HG03442 (cell line): ENCODE measurements around the gene LPP.
"Not testable (repeated sequence)": the region's sequence is repeated elsewhere in the genome, so short reads cannot be mapped to it uniquely, and the experiment has no call there.

ENCODE experiments used
- ATAC-seq: cut with Tn5 transposase; IDR thresholded peaks from one replicate; pipeline ENCODE4 v1.9.1; 2021; ENCODE audit warnings: mild to moderate bottlenecking, moderate library complexity; ENCODE audit not compliant: unreplicated experiment

The LPP gene

GRCh38 chr3:188602620-188603019 lies 448.7 kb downstream of the LPP start:
- no peak for ATAC-seq

- no peak for ATAC-seq
Measured at GRCh38 chr3:188604651-188605050, 450.7 kb downstream of the LPP start.

GRCh38 chr3:188605231-188605630 lies 451.3 kb downstream of the LPP start:
- no peak for ATAC-seq

- ATAC-seq = no peak
Measured at GRCh38 chr3:188605905-188606304, 451.9 kb downstream of the LPP start.

- no peak for ATAC-seq
Measured at GRCh38 chr3:188607805-188608315, 453.9 kb downstream of the LPP start.

- no peak for ATAC-seq
Measured at GRCh38 chr3:188608401-188608800, 454.4 kb downstream of the LPP start.

- ATAC-seq = not testable (repeated sequence)
Measured at GRCh38 chr3:188613721-188614120, 459.8 kb downstream of the LPP start.

GRCh38 chr3:188617270-188617669 lies 463.3 kb downstream of the LPP start:
- ATAC-seq = no peak

GRCh38 chr3:188617988-188618701 lies 464.2 kb downstream of the LPP start:
- ATAC-seq = no peak

- no peak for ATAC-seq
Measured at GRCh38 chr3:188620752-188621151, 466.8 kb downstream of the LPP start.

- ATAC-seq = no peak
Measured at GRCh38 chr3:188624384-188624783, 470.4 kb downstream of the LPP start.

- ATAC-seq = no peak
Measured at GRCh38 chr3:188624828-188625227, 470.9 kb downstream of the LPP start.

- no peak for ATAC-seq
Measured at GRCh38 chr3:188627652-188628051, 473.7 kb downstream of the LPP start.

- ATAC-seq = no peak
Measured at GRCh38 chr3:188631291-188632010, 477.5 kb downstream of the LPP start.

- ATAC-seq = no peak
Measured at GRCh38 chr3:188633206-188633605, 479.2 kb downstream of the LPP start.

- ATAC-seq = no peak
Measured at GRCh38 chr3:188634285-188634684, 480.3 kb downstream of the LPP start.

- no peak for ATAC-seq
Measured at GRCh38 chr3:188635258-188636042, 481.5 kb downstream of the LPP start.

- ATAC-seq = not testable (repeated sequence)
Measured at GRCh38 chr3:188636292-188636691, 482.3 kb downstream of the LPP start.

- ATAC-seq = no peak
Measured at GRCh38 chr3:188641076-188641475, 487.1 kb downstream of the LPP start.

GRCh38 chr3:188643736-188644135 lies 489.8 kb downstream of the LPP start:
- ATAC-seq = no peak

- no peak for ATAC-seq
Measured at GRCh38 chr3:188646592-188646991, 492.6 kb downstream of the LPP start.
